ENCODE measurements around the gene RBM20. TPM values are rescaled to one million over a fixed set of nuclear protein-coding genes. Genes with fewer than 3 reads are reported as not detected.

RBM20 gene
- total RNA-seq, 1 experiment from 2014 or later: 0.17 TPM

DNA sequence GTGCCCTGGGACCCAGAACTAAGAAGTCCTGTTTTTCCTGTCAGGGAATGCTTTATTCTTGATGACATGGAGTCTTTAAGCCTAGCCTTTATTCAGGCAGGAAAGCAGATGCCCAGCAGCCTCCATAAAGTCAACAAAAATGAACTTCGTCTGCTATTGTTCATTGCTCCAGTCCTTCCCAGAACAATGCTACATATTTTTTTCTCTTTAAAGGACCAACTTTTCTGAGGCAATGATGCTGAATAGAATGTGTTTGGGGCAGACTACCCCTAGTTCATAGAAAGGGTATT, 180.0 kb downstream of the RBM20 start:
- Histone ChIP-seq H2BK120ac (ENCODE audit: low read depth, low read length, poor library complexity, severe bottlenecking) (no peak overlapping the region), H3K27me3 (ENCODE audit: insufficient read depth, low read length) (no peaks in the 10 kb centered on the region), H2BK20ac (ENCODE audit: low read depth, low read length, poor library complexity, severe bottlenecking) (no peak overlapping the region), H2AFZ (ENCODE audit: low read length) (no peak overlapping the region), H2BK5ac (ENCODE audit: insufficient read length, low read length) (no peak overlapping the region), H4K20me1 (ENCODE audit: control insufficient read depth, insufficient read depth, insufficient read length) (no peaks in the 10 kb centered on the region), H2BK12ac (ENCODE audit: insufficient read length, low read depth, low read length) (no peak overlapping the region), H4K91ac (ENCODE audit: insufficient read length, low read depth, low read length) (no peak overlapping the region), H3K23ac (ENCODE audit: insufficient read length, low read depth, low read length) (no peak overlapping the region), H3K14ac (ENCODE audit: insufficient read depth, low read length) (no peak overlapping the region), H3K23me2 (ENCODE audit: insufficient read length, low read depth, low read length, poor library complexity, severe bottlenecking) (no peaks in the 10 kb centered on the region), H3K56ac (ENCODE audit: insufficient read length, low read depth, low read length) (no peak overlapping the region), H3K4ac (ENCODE audit: low read depth, low read length) (no peak overlapping the region), H3K9me3 (ENCODE audit: control insufficient read depth, low read depth, low read length) (no peaks in the 10 kb centered on the region), H3K4me1 (ENCODE audit: insufficient read depth, low read length) (no peaks in the 10 kb centered on the region; the same call in 1 of the 2 replicates), H2AK5ac (ENCODE audit: insufficient read length, low read length) (no peak overlapping the region), H2BK15ac (ENCODE audit: low read depth, low read length) (no peak overlapping the region), H3K27ac (ENCODE audit: insufficient read length, low read depth, low read length) (no peak overlapping the region), H3K79me1 (ENCODE audit: insufficient read depth, low read depth, low read length, poor library complexity, severe bottlenecking) (no peaks in the 10 kb centered on the region), H3T11ph (ENCODE audit: low read length) (no peak overlapping the region), H4K8ac (replicated peaks; ENCODE audit: insufficient read length, low read depth, low read length) (no peak overlapping the region), H3K4me2 (ENCODE audit: insufficient read depth, insufficient read length, low read length) (no peak overlapping the region), H3K9ac (ENCODE audit: extremely low read depth, insufficient read length, low read length) (no peak overlapping the region), H3K79me2 (ENCODE audit: insufficient read depth, low read length) (no peaks in the 10 kb centered on the region), H4K5ac (ENCODE audit: insufficient read length, low read depth, low read length) (no peak overlapping the region), H3K18ac (ENCODE audit: insufficient read length, low read depth, low read length) (no peak overlapping the region)
- no peak for DNase-seq
- Mint-ChIP-seq H3K36me3 (ENCODE audit: insufficient read depth in 1 of 3, low read depth in 3 of 3) (no peaks in the 10 kb centered on the region), H3K4me3 (no peak overlapping the region), H3K4me1 (peaks cover 15 to 27% of the 10 kb centered on the region in 2 experiments), H3K9me3 (no peaks in the 10 kb centered on the region), H3K27me3 (ENCODE audit: low read depth) (no peaks in the 10 kb centered on the region), H3K27ac (no peak overlapping the region)
- no CpG with 5 or more reads among the region's 1 CpG for WGBS (ENCODE audit: extremely low coverage, insufficient read length, low lambda C conversion rate)
- TF ChIP-seq, protein P1, sequence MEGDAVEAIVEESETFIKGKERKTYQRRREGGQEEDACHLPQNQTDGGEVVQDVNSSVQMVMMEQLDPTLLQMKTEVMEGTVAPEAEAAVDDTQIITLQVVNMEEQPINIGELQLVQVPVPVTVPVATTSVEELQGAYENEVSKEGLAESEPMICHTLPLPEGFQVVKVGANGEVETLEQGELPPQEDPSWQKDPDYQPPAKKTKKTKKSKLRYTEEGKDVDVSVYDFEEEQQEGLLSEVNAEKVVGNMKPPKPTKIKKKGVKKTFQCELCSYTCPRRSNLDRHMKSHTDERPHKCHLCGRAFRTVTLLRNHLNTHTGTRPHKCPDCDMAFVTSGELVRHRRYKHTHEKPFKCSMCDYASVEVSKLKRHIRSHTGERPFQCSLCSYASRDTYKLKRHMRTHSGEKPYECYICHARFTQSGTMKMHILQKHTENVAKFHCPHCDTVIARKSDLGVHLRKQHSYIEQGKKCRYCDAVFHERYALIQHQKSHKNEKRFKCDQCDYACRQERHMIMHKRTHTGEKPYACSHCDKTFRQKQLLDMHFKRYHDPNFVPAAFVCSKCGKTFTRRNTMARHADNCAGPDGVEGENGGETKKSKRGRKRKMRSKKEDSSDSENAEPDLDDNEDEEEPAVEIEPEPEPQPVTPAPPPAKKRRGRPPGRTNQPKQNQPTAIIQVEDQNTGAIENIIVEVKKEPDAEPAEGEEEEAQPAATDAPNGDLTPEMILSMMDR (conservative IDR thresholded peaks at IDR 0.05): no peak
